A549 (cell line): ENCODE measurements around the gene PDGFA. TPM values are rescaled to one million over a fixed set of nuclear protein-coding genes. Genes with fewer than 3 reads are reported as not detected.

Source experiments
- ATAC-seq, 2 experiments: fragments of 200-7000 bp in 1 of 2; fragments of >200 bp in 1 of 2; cut with Nextera tagmentation in 1 of 2; cut with Tn5 transposase in 1 of 2; 3 replicates each; pipeline versions ENCODE4 v1.8.0 to v1.9.1; 2018 to 2020; ENCODE audit warnings: mild to moderate bottlenecking in 1 of 2, moderate library complexity in 1 of 2
- CTCF ChIA-PET: fragments of 300-600 bp; sonication (Branson Sonifier 250); formaldehyde crosslinking; extraction: SDS; loops from one replicate; lab custom pipeline; 2021; ENCODE audit warnings: antibody characterized with exemption, inconsistent platforms; lab: Yijun Ruan, JAX
- POLR2A ChIA-PET: fragments of 350-600 bp; formaldehyde crosslinking; extraction: SDS; loops from one replicate; lab custom pipeline; 2021; ENCODE audit warnings: antibody characterized with exemption, inconsistent platforms; lab: Yijun Ruan, JAX
- DNase-seq, 2 experiments: peaks; one replicate each; pipeline versions ENCODE4 v3.0.0 to v3.0.0-alpha.2; 2011 to 2016; ENCODE audit warnings: low read depth in 1 of 2, low spot score in 1 of 2
- FAIRE-seq: peaks from 2 replicates; lab custom pipeline; 2011; peaks lifted over from hg19 to GRCh38; lab: Jason Lieb, UNC
- H3K27ac ChIP-seq, 2 experiments: fragments of >200 bp; sonication (Bioruptor Twin); formaldehyde crosslinking; 3 replicates each; pipeline ENCODE4 v1.5.1; 2016 to 2017
- H3K4me1 ChIP-seq: fragments of >200 bp; sonication (Bioruptor Twin); formaldehyde crosslinking; 3 replicates; pipeline ENCODE4 v1.6.1; 2016
- H3K4me2 ChIP-seq: fragments of >200 bp; sonication (Bioruptor Twin); formaldehyde crosslinking; 3 replicates; pipeline ENCODE4 v1.6.1; 2016
- H3K4me3 ChIP-seq: fragments of >200 bp; sonication (Bioruptor Twin); formaldehyde crosslinking; 3 replicates; pipeline ENCODE4 v1.5.1; 2016
- H3K9me3 ChIP-seq: fragments of >200 bp; sonication (Bioruptor Twin); formaldehyde crosslinking; 3 replicates; pipeline ENCODE4 v1.6.1; 2016
- BCL3 ChIP-seq: fragments of >200 bp; sonication (Bioruptor Twin); formaldehyde crosslinking; IDR thresholded peaks from 3 replicates; pipeline ENCODE4 v1.6.1; 2016
- BHLHE40 ChIP-seq: IDR thresholded peaks from 2 replicates; pipeline ENCODE4 v1.6.1; 2012; ENCODE audit warnings: low read depth, low read length, inconsistent platforms
- CEBPB ChIP-seq, 2 experiments: fragments of >200 bp in 1 of 2; sonication (Bioruptor Twin) in 1 of 2; formaldehyde crosslinking in 1 of 2; IDR thresholded peaks; 2 replicates each; pipeline ENCODE4 v1.6.1; 2012 to 2016
- CHD2 ChIP-seq: fragments of 150-350 bp; IDR thresholded peaks from 2 replicates; pipeline ENCODE4 v1.6.1; 2014; ENCODE audit warnings: low read length; ENCODE audit not compliant: partially characterized antibody
- EP300 ChIP-seq, 2 experiments: fragments of >200 bp; sonication (Bioruptor Twin); formaldehyde crosslinking; IDR thresholded peaks; 2 replicates in 1 of 2; 3 replicates in 1 of 2; pipeline ENCODE4 v1.6.1; 2016 to 2017
- ESRRA ChIP-seq: fragments of 150-350 bp; IDR thresholded peaks from 2 replicates; pipeline ENCODE4 v1.6.1; 2014; ENCODE audit warnings: mild to moderate bottlenecking, low read length, borderline replicate concordance
- FOSB ChIP-seq: fragments of 250-450 bp; sonication (Bioruptor Pico); IDR thresholded peaks from 2 replicates; pipeline ENCODE4 v1.5.0; 2020; ENCODE audit warnings: mild to moderate bottlenecking, moderate library complexity
- FOSL2 ChIP-seq, 2 experiments: fragments of 450-650 bp in 1 of 2; fragments of >200 bp in 1 of 2; sonication (Bioruptor Twin) in 1 of 2; formaldehyde crosslinking; IDR thresholded peaks; 2 replicates each; pipeline versions ENCODE4 v1.5.0 to v1.6.1; 2016 to 2020; ENCODE audit warnings: mild to moderate bottlenecking in 1 of 2, moderate library complexity in 1 of 2
- GATA3 ChIP-seq: IDR thresholded peaks from 2 replicates; pipeline ENCODE4 v1.6.1; 2012; ENCODE audit warnings: borderline replicate concordance
- HDAC2 ChIP-seq: fragments of 200-600 bp; sonication (generic); IDR thresholded peaks from 2 replicates; pipeline ENCODE4 v1.6.1; 2016
- HOXA7 ChIP-seq: fragments of 250-450 bp; sonication (Bioruptor Pico); IDR thresholded peaks from 2 replicates; pipeline ENCODE4 v1.5.0; 2020; ENCODE audit warnings: mild to moderate bottlenecking, moderate library complexity
- HOXB5 ChIP-seq: fragments of 250-450 bp; sonication (Bioruptor Pico); IDR thresholded peaks from 2 replicates; pipeline ENCODE4 v1.5.0; 2020; ENCODE audit warnings: mild to moderate bottlenecking, moderate library complexity
- JUNB ChIP-seq: fragments of >200 bp; sonication (Bioruptor Twin); formaldehyde crosslinking; IDR thresholded peaks from 2 replicates; pipeline ENCODE4 v1.6.1; 2016
- KDM5A ChIP-seq: fragments of 200-600 bp; sonication (generic); IDR thresholded peaks from 2 replicates; pipeline ENCODE4 v1.6.1; 2016; ENCODE audit warnings: antibody characterized with exemption, mild to moderate bottlenecking
- MAFK ChIP-seq: fragments of 450-650 bp; IDR thresholded peaks from 2 replicates; pipeline ENCODE4 v1.6.1; 2014; ENCODE audit not compliant: partially characterized antibody
- MYC ChIP-seq: IDR thresholded peaks from 2 replicates; pipeline ENCODE4 v1.6.1; 2012; ENCODE audit warnings: mild to moderate bottlenecking, inconsistent platforms, low read length, improper control_type of control experiment, borderline replicate concordance
- NPAS2 ChIP-seq: fragments of 250-450 bp; sonication (Bioruptor Pico); IDR thresholded peaks from 2 replicates; pipeline ENCODE4 v1.8.0; 2022; ENCODE audit warnings: mild to moderate bottlenecking, moderate library complexity, borderline replicate concordance
- NR3C1 ChIP-seq: fragments of >200 bp; sonication (Bioruptor Twin); formaldehyde crosslinking; IDR thresholded peaks from 3 replicates; pipeline ENCODE4 v1.6.1; 2017
- PHF8 ChIP-seq: fragments of 200-600 bp; sonication (generic); IDR thresholded peaks from 2 replicates; pipeline ENCODE4 v1.6.1; 2016; ENCODE audit warnings: low read depth, mild to moderate bottlenecking, antibody characterized with exemption, moderate library complexity, borderline replicate concordance
- RCOR1 ChIP-seq: fragments of 150-350 bp; IDR thresholded peaks from 2 replicates; pipeline ENCODE4 v1.6.1; 2014; ENCODE audit warnings: antibody characterized with exemption, low read length, low read depth
- SMC3 ChIP-seq: fragments of >200 bp; sonication (Bioruptor Twin); formaldehyde crosslinking; IDR thresholded peaks from 3 replicates; pipeline ENCODE4 v1.6.1; 2018; ENCODE audit warnings: inconsistent platforms
- SREBF2 ChIP-seq: fragments of 450-650 bp; IDR thresholded peaks from 2 replicates; pipeline ENCODE4 v1.6.1; 2014; ENCODE audit warnings: mild to moderate bottlenecking, moderate library complexity
- TFCP2L1 ChIP-seq: fragments of 250-450 bp; sonication (Bioruptor Pico); IDR thresholded peaks from 2 replicates; pipeline ENCODE4 v1.5.0; 2021; ENCODE audit warnings: mild to moderate bottlenecking
- ZSCAN20 ChIP-seq: fragments of 250-450 bp; sonication (Bioruptor Pico); IDR thresholded peaks from 2 replicates; pipeline ENCODE4 v1.8.0; 2022; ENCODE audit warnings: mild to moderate bottlenecking, moderate library complexity
- WGBS: methylation state at CpG from one replicate; pipeline ENCODE4 v1.1.6; 2017; ENCODE audit errors: missing lambda C conversion rate; 5-methylcytosine and 5-hydroxymethylcytosine counted together
- polyA plus RNA-seq, 4 experiments: library from polyadenylated mRNA; depleted of rRNA in 3 of 4; stranded (reverse); fragments of >200 nt; fragmentation: RNase III in 1 of 4; extraction: RNeasy Plus Mini Kit Qiagen cat#74134 plus additional on column Dnase treatment in 1 of 4; gene quantifications; 2 replicates in 3 of 4; 3 replicates in 1 of 4; pipeline ENCODE4 v1.2.3, GENCODE V29; 2011 to 2017
- TF ChIP-seq, protein P1 (sequence below): fragments of 450-650 bp; IDR thresholded peaks from 2 replicates; pipeline ENCODE4 v1.6.1; 2014; ENCODE audit warnings: antibody characterized with exemption

Gene PDGFA
- polyA plus RNA-seq, 2 of the 4 experiments (the other 2 are of a cell fraction): 12.8 to 14.9 TPM

DNA sequence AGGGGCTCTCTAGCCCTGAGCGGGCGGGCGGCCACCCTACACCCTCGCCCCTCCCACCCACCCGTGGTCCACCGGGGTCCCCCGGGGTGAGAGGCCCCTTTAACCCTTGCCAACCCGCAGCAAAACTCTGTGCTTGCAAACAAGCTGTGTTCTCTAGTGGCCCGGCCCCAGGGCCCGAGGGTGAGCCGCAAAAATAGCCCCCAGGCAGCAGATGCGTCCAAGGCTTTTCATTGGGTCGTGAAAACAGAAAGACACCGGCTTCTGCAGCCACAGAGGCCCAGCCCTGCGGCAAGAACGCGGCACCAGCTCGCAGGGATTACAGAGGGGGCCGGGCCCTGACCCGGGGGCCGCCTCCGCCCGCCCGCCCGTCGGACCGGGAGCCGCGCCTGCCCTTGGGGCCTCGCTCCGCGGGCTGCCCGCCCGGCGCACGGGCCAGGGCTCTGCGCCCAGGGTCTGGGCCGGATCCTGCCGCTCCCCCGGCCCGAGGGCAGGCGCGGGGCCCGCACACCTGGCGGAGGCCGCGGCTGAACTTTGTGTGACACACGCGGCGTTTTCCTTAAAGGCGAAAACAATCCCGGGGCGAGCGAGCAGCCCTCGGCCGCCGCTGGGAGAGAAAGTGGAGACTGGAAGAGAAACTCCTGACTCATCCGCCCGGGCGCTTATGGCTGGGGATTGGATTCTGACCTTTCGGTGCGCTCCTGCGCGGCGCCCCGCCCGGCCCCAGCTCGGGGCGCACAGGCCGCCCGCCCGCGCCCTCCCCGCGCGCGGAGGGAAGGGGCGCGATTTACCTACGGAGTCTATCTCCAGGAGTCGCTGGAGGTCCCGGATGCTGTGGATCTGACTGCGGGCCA lies 2.8 kb downstream of the PDGFA start:
- TF ChIP-seq FOSL2 (IDR thresholded peaks at IDR 0.05) (no peak), FOSL2 (CRISPR knock-in tag; IDR thresholded peaks at IDR 0.05) (peak; percentile 60), TFCP2L1 (no peak)
- Histone ChIP-seq H3K4me3 (peak overlapping the region; percentile 74), H3K9me3 (no peaks in the 10 kb centered on the region), H3K4me2 (peak overlapping the region; percentile 99), H3K27ac (peak overlapping the region; percentile 89 to 94), H3K4me1 (peaks cover 32% of the 10 kb centered on the region)
- POLR2A ChIA-PET: interaction anchor here (1.0 kb wide), 1 partner anchor 9 kb away, joined by 3 read pairs; no protein-coding TSS in a partner anchor
- CTCF ChIA-PET: interaction anchor here (3.2 kb wide), 1 partner anchor 184 kb away, joined by 19 read pairs; no protein-coding TSS in a partner anchor
- WGBS: 11% methylated on average over 40 of the region's 83 CpGs
- ATAC-seq: no peak
- peak; percentile 62 to 64 for DNase-seq
- no peak for FAIRE-seq

DNA sequence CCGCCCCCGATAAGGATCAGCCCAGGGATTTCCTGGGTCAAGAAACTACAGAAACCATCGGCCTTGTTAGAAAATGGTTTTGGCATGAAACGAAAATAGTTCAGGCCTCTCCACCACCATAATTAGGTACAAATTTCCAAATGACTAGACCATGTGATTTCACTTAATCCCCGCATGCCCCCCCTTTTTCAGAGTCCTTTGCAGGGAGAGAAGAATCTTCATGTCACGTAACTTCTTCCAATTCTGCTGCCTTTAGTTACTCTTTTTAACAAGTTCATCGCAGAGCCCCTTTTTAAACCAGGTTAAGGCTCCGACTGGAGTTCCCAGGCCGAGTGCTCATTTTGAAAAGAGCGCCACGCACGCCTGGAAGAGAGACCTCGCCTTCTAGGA lies 3.4 kb downstream of the PDGFA start:
- 88% methylated on average over 12 of the region's 13 CpGs for WGBS

DNA sequence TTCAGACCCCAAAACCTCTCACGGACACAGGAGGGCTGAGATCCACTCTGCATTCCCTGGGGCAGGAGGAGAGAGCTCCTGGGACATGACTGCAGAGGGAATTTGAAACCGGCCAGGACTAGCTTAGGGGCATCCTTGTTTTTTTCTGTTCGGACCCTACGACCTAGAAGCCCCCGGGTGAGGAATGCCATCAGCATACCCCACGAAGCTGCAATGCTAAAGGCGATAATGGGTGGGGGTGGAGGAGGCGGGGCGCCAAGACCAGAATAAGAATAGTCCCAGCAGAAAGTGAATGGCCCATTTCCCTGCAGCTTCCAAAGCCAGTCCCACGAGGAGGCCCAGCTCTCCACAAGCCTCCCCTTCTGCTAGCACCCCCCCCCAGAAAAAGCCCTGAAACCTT lies 4.0 kb downstream of the PDGFA start:
- TF ChIP-seq EP300 (IDR thresholded peaks at IDR 0.05) (no peak), SMC3 (no peak), BHLHE40 (no peak), CHD2 (no peak), SREBF2 (no peak), HDAC2 (no peak), KDM5A (no peak), MYC (no peak), BCL3 (no peak), HOXA7 (no peak), ZSCAN20 (no peak), PHF8 (no peak), FOSB (CRISPR knock-in tag) (no peak), JUNB (no peak), RCOR1 (no peak), ESRRA (no peak)
- TF ChIP-seq, protein P1, sequence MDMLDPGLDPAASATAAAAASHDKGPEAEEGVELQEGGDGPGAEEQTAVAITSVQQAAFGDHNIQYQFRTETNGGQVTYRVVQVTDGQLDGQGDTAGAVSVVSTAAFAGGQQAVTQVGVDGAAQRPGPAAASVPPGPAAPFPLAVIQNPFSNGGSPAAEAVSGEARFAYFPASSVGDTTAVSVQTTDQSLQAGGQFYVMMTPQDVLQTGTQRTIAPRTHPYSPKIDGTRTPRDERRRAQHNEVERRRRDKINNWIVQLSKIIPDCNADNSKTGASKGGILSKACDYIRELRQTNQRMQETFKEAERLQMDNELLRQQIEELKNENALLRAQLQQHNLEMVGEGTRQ: no peak
- DNase-seq (no peak), ATAC-seq (no peak), FAIRE-seq (no peak)
- CTCF ChIA-PET: interaction anchor here (2.0 to 3.2 kb wide), 2 partner anchors 121 to 183 kb away, joined by 7 to 19 read pairs; no protein-coding TSS in a partner anchor
- peaks cover 22% of the 10 kb centered on the region for H3K4me1 ChIP-seq
- 85% methylated on average over 10 of the region's 10 CpGs for WGBS
- no peak overlapping the region for H3K4me2 ChIP-seq
- POLR2A ChIA-PET: no interaction called here
- no peak overlapping the region for H3K27ac ChIP-seq
- no peak overlapping the region for H3K4me3 ChIP-seq
- H3K9me3 ChIP-seq: no peaks in the 10 kb centered on the region

More for the DNA sequence above, 3.4 kb downstream of the PDGFA start:
- FAIRE-seq (no peak), ATAC-seq (no peak), DNase-seq (no peak)
- H3K4me2 ChIP-seq: peak overlapping the region; percentile 99
- peaks cover 28% of the 10 kb centered on the region for H3K4me1 ChIP-seq
- TF ChIP-seq FOSL2 (IDR thresholded peaks at IDR 0.05) (no peak), FOSL2 (CRISPR knock-in tag; IDR thresholded peaks at IDR 0.05) (no peak), KDM5A (no peak), CEBPB (IDR thresholded peaks at IDR 0.05) (no peak), GATA3 (no peak), NR3C1 (no peak), HOXB5 (CRISPR knock-in tag) (no peak), NPAS2 (CRISPR knock-in tag) (no peak), JUNB (no peak), MAFK (no peak), PHF8 (no peak)
- H3K27ac ChIP-seq: peak overlapping the region in 1 of 2 experiments; percentile 94; a peak in 3 of 6 replicates
- H3K4me3 ChIP-seq: no peak overlapping the region; the same call in 1 of the 3 replicates
- CTCF ChIA-PET: interaction anchor here (2.0 to 3.2 kb wide), 2 partner anchors 120 to 184 kb away, joined by 7 to 19 read pairs; no protein-coding TSS in a partner anchor
- POLR2A ChIA-PET: no interaction called here
- no peaks in the 10 kb centered on the region for H3K9me3 ChIP-seq
